B cell (primary cell): ENCODE measurements around the gene HYDIN. TPM values are rescaled to one million over a fixed set of nuclear protein-coding genes. Genes with fewer than 3 reads are reported as not detected.

Experiments
- ATAC-seq: fragments of 200-7000 bp; cut with Tn5 transposase; one replicate; pipeline ENCODE4 v1.10.0; 2021; ENCODE audit warnings: low read depth, mild to moderate bottlenecking, moderate number of reproducible peaks, moderate library complexity
- CTCF ChIA-PET: fragments of 350-600 bp; sonication (Branson Sonifier 250); formaldehyde crosslinking; loops from one replicate; lab custom pipeline; 2021; ENCODE audit warnings: antibody characterized with exemption, inconsistent platforms; lab: Charles Lee
- POLR2A ChIA-PET: fragments of 350-600 bp; sonication (Branson Sonifier 250); formaldehyde crosslinking; loops from one replicate; lab custom pipeline; 2021; ENCODE audit warnings: antibody characterized with exemption; lab: Charles Lee
- DNase-seq: peaks from one replicate; pipeline ENCODE4 v3.0.0; 2013
- H2AFZ ChIP-seq: 2 replicates; pipeline ENCODE4 v1.6.1; 2012; ENCODE audit warnings: mild to moderate bottlenecking, low read depth, low read length; ENCODE audit not compliant: insufficient read depth, poor library complexity, severe bottlenecking
- H3K27ac ChIP-seq, 2 donors: 1 replicate in 1 of 2; 2 replicates in 1 of 2; pipeline ENCODE4 v1.5.1; 2012 to 2013; ENCODE audit warnings: low read length in 2 of 2, mild to moderate bottlenecking in 2 of 2, moderate library complexity in 1 of 2
- H3K27me3 ChIP-seq, 4 experiments: fragments of 200-600 bp in 1 of 4; sonication (generic) in 1 of 4; replicated peaks in 1 of 4; 1 replicate in 2 of 4; 2 replicates in 2 of 4; pipeline versions ENCODE4 v1.6.1 to v1.7.0; 2013 to 2016; ENCODE audit warnings: low read length in 3 of 4, mild to moderate bottlenecking in 2 of 4, mixed read lengths in 1 of 4, moderate library complexity in 1 of 4; ENCODE audit not compliant: insufficient read depth in 4 of 4, control insufficient read depth in 3 of 4; ENCODE audit errors: control extremely low read depth in 1 of 4
- H3K36me3 ChIP-seq, 2 experiments: replicated peaks in 1 of 2; 1 replicate in 1 of 2; 2 replicates in 1 of 2; pipeline versions ENCODE4 v1.6.1 to v1.7.1; 2013; ENCODE audit warnings: low read length in 1 of 2; ENCODE audit not compliant: insufficient read depth in 2 of 2, control insufficient read depth in 1 of 2; ENCODE audit errors: control extremely low read depth in 1 of 2, extremely low read depth in 1 of 2
- H3K4me1 ChIP-seq, 2 donors: fragments of 200-600 bp in 1 of 2; sonication (generic) in 1 of 2; 1 replicate in 1 of 2; 2 replicates in 1 of 2; pipeline versions ENCODE4 v1.5.1 to v1.6.1; 2013 to 2017; ENCODE audit warnings: low read length in 2 of 2; ENCODE audit not compliant: control insufficient read depth in 2 of 2, insufficient read depth in 2 of 2
- H3K4me2 ChIP-seq: replicated peaks from 2 replicates; pipeline ENCODE3; 2012; ENCODE audit warnings: mild to moderate bottlenecking, low read depth, low read length; ENCODE audit not compliant: poor library complexity, severe bottlenecking
- H3K4me3 ChIP-seq, 5 experiments: fragments of 200-600 bp in 1 of 5; sonication (generic) in 1 of 5; 1 replicate in 3 of 5; 2 replicates in 2 of 5; pipeline versions ENCODE4 v1.5.1 to v1.7.0; 2011 to 2016; ENCODE audit warnings: low read length in 4 of 5, mild to moderate bottlenecking in 4 of 5, low read depth in 2 of 5, control low read depth in 1 of 5, moderate library complexity in 1 of 5; ENCODE audit not compliant: insufficient read depth in 1 of 5; ENCODE audit errors: control extremely low read depth in 1 of 5, extremely low read depth in 1 of 5
- H3K79me2 ChIP-seq: fragments of 200-600 bp; sonication (generic); one replicate; pipeline ENCODE4 v1.6.0; 2016; ENCODE audit warnings: low read length; ENCODE audit not compliant: control insufficient read depth, insufficient read depth
- H3K9ac ChIP-seq: fragments of 200-600 bp; sonication (generic); 2 replicates; pipeline ENCODE4 v1.6.1; 2017; ENCODE audit warnings: mild to moderate bottlenecking, low read length, moderate library complexity
- H3K9me3 ChIP-seq, 3 donors: one replicate each; pipeline versions ENCODE4 v1.6.1 to v1.7.1; 2013; ENCODE audit warnings: low read length in 2 of 3; ENCODE audit not compliant: control insufficient read depth in 2 of 3, insufficient read depth in 1 of 3; ENCODE audit errors: control extremely low read depth in 1 of 3
- H4K20me1 ChIP-seq: 2 replicates; pipeline ENCODE4 v1.6.0; 2012; ENCODE audit warnings: mild to moderate bottlenecking, low read length; ENCODE audit not compliant: insufficient read depth, control insufficient read depth, poor library complexity, severe bottlenecking
- H3K27ac Mint-ChIP-seq: one replicate; pipeline ENCODE4 v1.8.0; 2021; ENCODE audit warnings: mixed read lengths
- H3K27me3 Mint-ChIP-seq: one replicate; pipeline ENCODE4 v1.8.0; 2021; ENCODE audit warnings: mixed read lengths
- H3K4me1 Mint-ChIP-seq: one replicate; pipeline ENCODE4 v1.8.0; 2021; ENCODE audit warnings: mixed read lengths
- H3K4me3 Mint-ChIP-seq: one replicate; pipeline ENCODE4 v1.8.0; 2021; ENCODE audit warnings: mixed read lengths
- H3K9me3 Mint-ChIP-seq: one replicate; pipeline ENCODE4 v1.8.0; 2022; ENCODE audit warnings: mixed read lengths; ENCODE audit not compliant: insufficient read depth
- CTCF ChIP-seq: fragments of 200-600 bp; IDR thresholded peaks from one replicate; pipeline ENCODE4 v1.8.0; 2022; ENCODE audit warnings: antibody characterized with exemption, mild to moderate bottlenecking
- EZH2 ChIP-seq: IDR thresholded peaks from 2 replicates; pipeline ENCODE4 v1.6.1; 2012; ENCODE audit warnings: borderline replicate concordance, low read depth, mild to moderate bottlenecking, moderate library complexity, low read length; ENCODE audit not compliant: insufficient read depth, poor library complexity, severe bottlenecking
- WGBS: methylation state at CpG from one replicate; pipeline ENCODE4 v1.1.5; 2013; ENCODE audit warnings: missing lambda C conversion rate; ENCODE audit not compliant: insufficient coverage; 5-methylcytosine and 5-hydroxymethylcytosine counted together
- intact Hi-C: fragments of 100-400 bp; cut with micrococcal nuclease; formaldehyde crosslinking; loops from one replicate; pipeline ENCODE4 v1.10.0; 2022
- polyA plus RNA-seq: library from polyadenylated mRNA; depleted of rRNA; stranded (reverse); fragments of >200 nt; gene quantifications from 2 replicates; pipeline ENCODE4 v1.2.3, GENCODE V29; 2012
- total RNA-seq, 2 donors: library from RNA; stranded (reverse); fragments of 120-200 nt in 1 of 2; gene quantifications; 1 replicate in 1 of 2; 2 replicates in 1 of 2; pipeline versions ENCODE4 v1.2.3 to v1.2.4, GENCODE V29; 2013 to 2022

Gene HYDIN
- total and polyA plus RNA-seq, 2 donors (not counting 1 experiment from before 2014, with no cell fraction given) = 0.10 TPM; not detected in 1

GRCh38 chr16:70769131-70769530, 461.4 kb downstream of the HYDIN start:
- peaks cover under 1 to 63% of the 10 kb centered on the region in 2 experiments for H3K36me3 ChIP-seq
- Mint-ChIP-seq H3K4me1 (no peaks in the 10 kb centered on the region), H3K4me3 (no peak overlapping the region), H3K27me3 (no peaks in the 10 kb centered on the region), H3K27ac (no peak overlapping the region), H3K9me3 (no peaks in the 10 kb centered on the region)
- H3K9ac ChIP-seq = no peak overlapping the region
- ChIA-PET POLR2A (no interaction called here), CTCF (no interaction called here)
- no peak overlapping the region for H3K4me3 ChIP-seq
- no peaks in the 10 kb centered on the region for H3K27me3 ChIP-seq
- H3K27ac ChIP-seq = no peak overlapping the region
- no peaks in the 10 kb centered on the region for H3K9me3 ChIP-seq
- H3K4me2 ChIP-seq = no peak overlapping the region
- H2AFZ ChIP-seq = no peak overlapping the region
- WGBS = 95% methylated on average over 8 of the region's 8 CpGs
- TF ChIP-seq EZH2 (no peak), CTCF (no peak)
- peaks cover 7% of the 10 kb centered on the region for H4K20me1 ChIP-seq
- no peaks in the 10 kb centered on the region for H3K4me1 ChIP-seq
- DNase-seq (no peak), ATAC-seq (no peak)
- peaks cover 4% of the 10 kb centered on the region for H3K79me2 ChIP-seq
- intact Hi-C loops = no loop called here

GRCh38 chr16:70768203-70768580, 462.3 kb downstream of the HYDIN start:
- Histone ChIP-seq H3K4me1 (no peaks in the 10 kb centered on the region), H3K4me3 (no peak overlapping the region), H3K36me3 (peaks cover 0 to 67% of the 10 kb centered on the region in 2 experiments), H3K4me2 (no peak overlapping the region), H4K20me1 (peaks cover 7% of the 10 kb centered on the region), H2AFZ (no peak overlapping the region), H3K9me3 (no peaks in the 10 kb centered on the region), H3K27me3 (no peaks in the 10 kb centered on the region), H3K27ac (no peak overlapping the region), H3K9ac (no peak overlapping the region), H3K79me2 (peaks cover 4% of the 10 kb centered on the region)
- DNase-seq (no peak), ATAC-seq (no peak)
- WGBS = 100% methylated on average over 3 of the region's 5 CpGs
- H3K9me3 Mint-ChIP-seq = no peaks in the 10 kb centered on the region
- no peaks in the 10 kb centered on the region for H3K27me3 Mint-ChIP-seq
- TF ChIP-seq EZH2 (no peak), CTCF (no peak)
- CTCF ChIA-PET = interaction anchor here (1.1 kb wide), 1 partner anchor 11 kb away, joined by 4 read pairs; no protein-coding TSS in a partner anchor
- no peak overlapping the region for H3K27ac Mint-ChIP-seq
- H3K4me1 Mint-ChIP-seq = no peaks in the 10 kb centered on the region
- intact Hi-C loops = no loop called here
- POLR2A ChIA-PET = no interaction called here
- no peak overlapping the region for H3K4me3 Mint-ChIP-seq
